GM12801 (cell line): ENCODE measurements around the gene THSD4.

ENCODE experiments used
- TF ChIP-seq, protein P1 (sequence below): IDR thresholded peaks from one replicate; pipeline ENCODE4 v1.5.1; 2011; ENCODE audit warnings: control low read depth; ENCODE audit not compliant: insufficient read length; ENCODE audit errors: extremely low read depth

THSD4 gene

DNA sequence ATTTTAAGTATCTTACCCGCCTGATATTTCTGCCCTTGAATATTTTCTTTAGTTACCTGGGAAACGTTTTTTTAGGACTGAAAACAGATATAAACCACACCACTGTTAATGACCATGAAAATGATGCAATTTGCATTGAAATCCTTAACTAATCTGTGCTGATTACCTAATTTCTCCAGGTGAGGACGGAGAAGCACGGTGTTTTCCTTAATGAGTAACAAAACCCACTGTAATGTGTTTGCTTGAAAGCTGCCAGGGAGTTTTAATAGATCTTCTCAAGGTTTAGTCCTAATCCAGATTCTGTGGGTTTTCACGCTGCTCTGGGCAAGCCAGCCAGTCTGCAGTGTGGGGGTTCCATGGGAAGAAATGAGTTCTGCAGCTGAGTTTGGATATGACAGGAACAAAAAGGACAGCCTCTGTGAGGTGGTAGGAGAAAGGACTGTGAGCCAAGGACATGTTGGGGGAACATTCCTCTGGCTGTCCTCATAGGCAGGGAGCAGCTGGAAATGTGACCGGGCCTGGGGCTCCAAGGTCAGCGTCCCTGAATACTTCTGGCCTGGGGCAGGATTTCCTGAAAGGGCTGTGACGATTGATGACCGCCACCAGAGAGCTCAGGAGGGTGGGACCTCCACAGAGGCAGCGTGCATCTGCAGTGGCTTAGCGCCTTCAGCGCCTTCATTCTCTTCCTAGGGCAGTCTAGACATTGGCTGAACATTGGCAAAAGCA is 18.6 kb downstream of the THSD4 start:
- TF ChIP-seq, protein P1, sequence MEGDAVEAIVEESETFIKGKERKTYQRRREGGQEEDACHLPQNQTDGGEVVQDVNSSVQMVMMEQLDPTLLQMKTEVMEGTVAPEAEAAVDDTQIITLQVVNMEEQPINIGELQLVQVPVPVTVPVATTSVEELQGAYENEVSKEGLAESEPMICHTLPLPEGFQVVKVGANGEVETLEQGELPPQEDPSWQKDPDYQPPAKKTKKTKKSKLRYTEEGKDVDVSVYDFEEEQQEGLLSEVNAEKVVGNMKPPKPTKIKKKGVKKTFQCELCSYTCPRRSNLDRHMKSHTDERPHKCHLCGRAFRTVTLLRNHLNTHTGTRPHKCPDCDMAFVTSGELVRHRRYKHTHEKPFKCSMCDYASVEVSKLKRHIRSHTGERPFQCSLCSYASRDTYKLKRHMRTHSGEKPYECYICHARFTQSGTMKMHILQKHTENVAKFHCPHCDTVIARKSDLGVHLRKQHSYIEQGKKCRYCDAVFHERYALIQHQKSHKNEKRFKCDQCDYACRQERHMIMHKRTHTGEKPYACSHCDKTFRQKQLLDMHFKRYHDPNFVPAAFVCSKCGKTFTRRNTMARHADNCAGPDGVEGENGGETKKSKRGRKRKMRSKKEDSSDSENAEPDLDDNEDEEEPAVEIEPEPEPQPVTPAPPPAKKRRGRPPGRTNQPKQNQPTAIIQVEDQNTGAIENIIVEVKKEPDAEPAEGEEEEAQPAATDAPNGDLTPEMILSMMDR: no peak

GRCh38 chr15:71136159-71136783 is 21.0 kb downstream of the THSD4 start:
- TF ChIP-seq, protein P1: no peak

DNA sequence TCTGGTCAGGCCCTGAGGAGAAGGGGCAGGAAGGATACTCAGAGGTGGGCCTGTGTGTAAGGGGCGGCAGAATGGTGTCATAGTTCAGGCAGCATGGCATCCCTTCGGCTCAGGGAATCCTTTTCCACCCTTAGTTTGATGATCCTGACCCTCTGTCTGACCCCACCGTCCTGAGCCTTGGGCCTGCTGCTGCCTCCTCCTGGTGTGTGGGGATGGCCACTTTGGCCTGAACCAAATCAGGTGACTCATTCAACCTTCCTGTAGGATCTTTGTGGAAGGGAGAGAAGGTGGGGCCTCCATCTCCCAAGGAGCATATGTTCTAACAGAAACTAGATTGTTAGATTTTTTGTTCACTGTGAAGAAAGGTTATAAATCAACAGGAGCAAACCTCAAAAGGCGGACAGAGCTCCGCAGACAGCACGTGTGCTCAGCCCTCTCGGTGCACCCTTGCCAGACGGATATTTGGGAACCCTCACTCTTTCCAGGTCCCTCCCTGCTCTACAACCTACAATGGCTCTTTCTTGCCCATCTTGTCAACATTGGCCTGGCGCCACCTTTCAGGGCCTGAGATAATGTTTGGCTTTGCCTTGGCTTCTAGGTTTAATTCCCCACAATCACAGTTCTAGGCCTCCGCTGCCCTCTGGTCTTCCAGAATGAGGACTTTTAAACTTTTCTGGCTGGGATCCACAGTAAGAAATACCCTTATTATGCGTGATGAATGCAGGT is 21.7 kb downstream of the THSD4 start:
- TF ChIP-seq, protein P1: no peak

GRCh38 chr15:71138473-71138872 is 23.2 kb downstream of the THSD4 start:
- TF ChIP-seq, protein P1: no peak

GRCh38 chr15:71139241-71139640 is 24.0 kb downstream of the THSD4 start:
- TF ChIP-seq, protein P1: no peak

DNA sequence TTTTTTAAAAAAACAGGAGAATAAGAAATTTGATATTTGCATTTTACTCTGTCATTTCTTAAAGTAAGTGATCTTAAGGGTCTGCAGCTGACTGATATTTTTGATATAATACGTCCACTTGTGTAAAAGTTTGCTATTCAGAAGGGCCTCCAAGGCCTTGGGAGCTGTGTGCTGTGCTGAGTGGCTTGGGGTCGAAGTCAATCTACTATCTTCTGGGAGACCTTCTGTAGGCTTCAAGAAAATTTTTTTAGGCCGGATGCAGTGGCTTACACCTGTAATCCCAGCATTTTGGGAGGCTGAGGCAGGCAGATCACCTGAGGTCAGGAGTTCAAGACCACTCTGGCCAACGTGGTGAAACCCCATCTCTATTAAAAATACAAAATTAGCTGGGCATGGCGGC is 26.3 kb downstream of the THSD4 start:
- TF ChIP-seq, protein P1: no peak

DNA sequence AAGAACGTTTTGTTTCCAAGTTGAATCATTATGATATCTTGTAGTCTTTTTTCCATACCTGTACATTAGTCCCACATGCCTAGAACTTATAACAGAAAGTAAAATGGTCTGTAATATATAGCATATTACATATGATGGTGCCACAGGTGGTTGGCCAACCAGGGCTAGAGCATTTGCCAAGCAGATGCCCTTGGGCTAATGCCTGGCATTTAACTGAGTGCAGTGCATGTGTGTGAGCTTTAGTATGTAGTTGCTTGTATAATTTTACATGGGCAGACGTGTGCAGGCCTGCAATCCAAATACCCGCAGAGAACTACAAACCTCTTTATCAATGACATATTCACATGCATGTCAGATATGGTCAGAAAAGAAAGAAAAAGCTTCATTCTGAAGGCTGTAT is 27.5 kb downstream of the THSD4 start:
- TF ChIP-seq, protein P1: no peak
